Measurements from ENCODE around the gene CTU2. TPM values are rescaled to one million over a fixed set of nuclear protein-coding genes. Genes with fewer than 3 reads are reported as not detected.
A peak's percentile ranks its signal among the peaks of the same experiment; 100 is the strongest.

The CTU2 gene
- polyA plus RNA-seq, 1 experiment = 6.5 TPM

DNA sequence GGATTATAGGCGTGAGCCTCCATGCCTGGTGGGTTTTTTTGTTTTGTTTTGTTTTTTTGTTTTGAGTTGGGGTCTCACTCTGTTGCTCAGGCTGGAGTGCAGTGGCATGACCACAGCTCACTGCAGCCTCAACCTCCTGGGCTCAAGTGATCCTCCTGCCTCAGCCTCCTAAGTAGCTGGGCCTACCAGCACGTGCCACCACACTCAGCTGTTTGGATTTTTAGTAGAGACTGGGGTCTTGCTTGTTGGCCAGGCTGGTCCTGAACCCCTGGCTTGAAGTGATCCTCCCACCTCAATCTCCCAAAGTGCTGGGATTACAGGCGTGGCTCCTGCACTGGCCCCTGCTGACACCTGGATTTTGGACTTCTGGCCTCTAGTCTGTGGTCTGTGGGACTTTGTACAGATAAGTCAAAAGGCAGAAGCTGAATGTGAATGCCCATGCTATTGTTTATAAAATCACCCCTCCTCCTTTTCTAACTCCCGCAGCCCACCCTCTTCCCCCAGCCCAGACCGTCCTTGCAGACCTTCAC lies 25.7 kb upstream of the CTU2 start:
- ChIA-PET CTCF (interaction anchor here (0.6 kb wide), 2 partner anchors 9 to 59 kb away, joined by 3 to 4 read pairs; no protein-coding TSS in a partner anchor), POLR2A (interaction anchor here (0.7 kb wide), 1 partner anchor 18 kb away, joined by 10 read pairs; the partner anchor contains the start of gene MVD)
- H3K27me3 ChIP-seq (ENCODE audit: control insufficient read depth, insufficient read depth, low read length) = peaks cover 6% of the 10 kb centered on the region
- H3K27ac ChIP-seq (ENCODE audit: low read depth, low read length) = no peak overlapping the region
- H3K9me3 ChIP-seq (ENCODE audit: control insufficient read depth, insufficient read depth, low read length) = no peaks in the 10 kb centered on the region; the same call in 1 of the 2 replicates
- TF ChIP-seq, protein P1, sequence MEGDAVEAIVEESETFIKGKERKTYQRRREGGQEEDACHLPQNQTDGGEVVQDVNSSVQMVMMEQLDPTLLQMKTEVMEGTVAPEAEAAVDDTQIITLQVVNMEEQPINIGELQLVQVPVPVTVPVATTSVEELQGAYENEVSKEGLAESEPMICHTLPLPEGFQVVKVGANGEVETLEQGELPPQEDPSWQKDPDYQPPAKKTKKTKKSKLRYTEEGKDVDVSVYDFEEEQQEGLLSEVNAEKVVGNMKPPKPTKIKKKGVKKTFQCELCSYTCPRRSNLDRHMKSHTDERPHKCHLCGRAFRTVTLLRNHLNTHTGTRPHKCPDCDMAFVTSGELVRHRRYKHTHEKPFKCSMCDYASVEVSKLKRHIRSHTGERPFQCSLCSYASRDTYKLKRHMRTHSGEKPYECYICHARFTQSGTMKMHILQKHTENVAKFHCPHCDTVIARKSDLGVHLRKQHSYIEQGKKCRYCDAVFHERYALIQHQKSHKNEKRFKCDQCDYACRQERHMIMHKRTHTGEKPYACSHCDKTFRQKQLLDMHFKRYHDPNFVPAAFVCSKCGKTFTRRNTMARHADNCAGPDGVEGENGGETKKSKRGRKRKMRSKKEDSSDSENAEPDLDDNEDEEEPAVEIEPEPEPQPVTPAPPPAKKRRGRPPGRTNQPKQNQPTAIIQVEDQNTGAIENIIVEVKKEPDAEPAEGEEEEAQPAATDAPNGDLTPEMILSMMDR (IDR thresholded peaks at IDR 0.05; ENCODE audit: low read depth, low read length) = no peak
- no peak overlapping the region for H3K4me3 ChIP-seq (ENCODE audit: low read depth, low read length)
- no peak for DNase-seq (ENCODE audit: low read depth, low spot score)

DNA sequence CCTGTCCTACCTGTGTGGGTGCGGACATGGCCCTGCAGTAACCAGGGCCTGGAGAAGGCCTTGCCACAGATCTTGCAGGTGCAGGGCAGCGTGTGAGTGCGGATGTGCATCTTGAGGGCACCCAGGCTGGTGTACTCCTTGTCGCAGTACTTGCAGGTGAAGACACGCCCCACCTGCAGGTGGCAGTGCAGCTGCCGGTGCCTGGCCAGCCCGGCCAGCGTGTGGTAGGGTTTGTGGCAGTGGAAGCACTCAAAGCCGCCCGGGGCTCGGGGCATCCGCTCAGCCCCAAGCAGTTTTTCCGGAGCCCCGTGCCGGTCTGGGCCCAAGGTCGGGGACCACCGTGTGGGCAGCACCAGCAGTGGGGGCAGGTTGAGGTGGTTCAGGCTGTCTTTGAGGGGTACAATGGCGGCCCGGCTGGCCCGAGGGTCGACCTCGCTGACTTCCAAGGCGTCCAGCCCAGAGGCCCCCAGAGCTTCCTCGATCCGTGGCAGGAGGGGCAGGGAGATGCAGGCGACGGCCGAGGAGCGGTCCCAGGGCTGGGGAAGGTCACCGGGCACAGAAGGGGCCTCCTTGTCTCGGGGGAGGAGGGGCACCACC lies 25.1 kb upstream of the CTU2 start:
- no peaks in the 10 kb centered on the region; the same call in 1 of the 2 replicates for H3K9me3 ChIP-seq (ENCODE audit: control insufficient read depth, insufficient read depth, low read length)
- DNase-seq (ENCODE audit: low read depth, low spot score) = no peak
- ChIA-PET POLR2A (interaction anchor here (0.8 kb wide), 1 partner anchor 18 kb away, joined by 3 read pairs; the partner anchor contains the start of gene MVD), CTCF (no interaction called here)
- no peak overlapping the region for H3K4me3 ChIP-seq (ENCODE audit: low read depth, low read length)
- no peak overlapping the region for H3K27ac ChIP-seq (ENCODE audit: low read depth, low read length)
- H3K27me3 ChIP-seq (ENCODE audit: control insufficient read depth, insufficient read depth, low read length) = peaks cover 8% of the 10 kb centered on the region
- TF ChIP-seq, protein P1 (IDR thresholded peaks at IDR 0.05; ENCODE audit: low read depth, low read length) = peak; percentile 11; the same call in 1 of the 2 replicates

DNA sequence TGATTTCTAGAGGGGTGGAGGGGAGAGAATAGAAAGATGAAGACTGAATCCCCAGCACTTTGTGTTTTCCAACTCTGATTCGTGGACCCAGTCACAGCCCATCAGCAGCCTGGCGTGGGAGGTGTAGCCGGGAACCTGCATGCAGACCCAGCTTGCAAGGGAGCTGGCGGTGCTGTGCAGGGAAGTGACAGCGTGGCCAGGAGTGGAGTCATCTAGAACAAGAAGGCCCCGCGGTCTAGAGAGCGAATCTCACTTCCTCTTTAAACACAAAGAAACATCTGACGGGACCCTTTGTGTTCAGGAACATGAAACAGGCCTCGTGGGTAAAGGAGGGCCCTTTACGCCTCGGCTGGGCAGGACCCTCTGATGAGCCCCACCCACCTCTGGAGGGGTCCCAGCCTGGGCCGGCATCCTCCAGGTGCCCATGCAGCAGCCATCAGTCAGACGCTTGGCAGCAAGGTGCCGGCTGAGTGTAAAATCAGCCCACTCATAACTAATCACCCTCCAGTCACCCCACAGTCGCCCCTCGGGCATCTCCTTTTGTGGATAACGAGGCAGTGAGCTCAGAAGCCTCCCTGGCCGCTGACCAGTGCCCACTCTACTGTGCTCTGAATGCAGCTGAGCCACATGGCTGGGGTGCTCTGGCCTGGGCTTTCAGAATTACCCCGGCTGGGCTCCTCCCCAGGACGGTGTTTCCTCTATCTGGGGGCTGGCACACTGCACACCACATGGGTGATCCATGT lies 24.4 kb upstream of the CTU2 start:
- Histone ChIP-seq H3K27ac (ENCODE audit: low read depth, low read length) (no peak overlapping the region), H3K9me3 (ENCODE audit: control insufficient read depth, insufficient read depth, low read length) (no peaks in the 10 kb centered on the region; the same call in 1 of the 2 replicates), H3K4me3 (ENCODE audit: low read depth, low read length) (no peak overlapping the region), H3K27me3 (ENCODE audit: control insufficient read depth, insufficient read depth, low read length) (peaks cover 8% of the 10 kb centered on the region)
- TF ChIP-seq, protein P1 (IDR thresholded peaks at IDR 0.05; ENCODE audit: low read depth, low read length) = no peak
- no peak for DNase-seq (ENCODE audit: low read depth, low spot score)
- ChIA-PET POLR2A (interaction anchor here (0.8 kb wide), 1 partner anchor 19 kb away, joined by 3 read pairs; the partner anchor contains the start of gene MVD), CTCF (no interaction called here)

DNA sequence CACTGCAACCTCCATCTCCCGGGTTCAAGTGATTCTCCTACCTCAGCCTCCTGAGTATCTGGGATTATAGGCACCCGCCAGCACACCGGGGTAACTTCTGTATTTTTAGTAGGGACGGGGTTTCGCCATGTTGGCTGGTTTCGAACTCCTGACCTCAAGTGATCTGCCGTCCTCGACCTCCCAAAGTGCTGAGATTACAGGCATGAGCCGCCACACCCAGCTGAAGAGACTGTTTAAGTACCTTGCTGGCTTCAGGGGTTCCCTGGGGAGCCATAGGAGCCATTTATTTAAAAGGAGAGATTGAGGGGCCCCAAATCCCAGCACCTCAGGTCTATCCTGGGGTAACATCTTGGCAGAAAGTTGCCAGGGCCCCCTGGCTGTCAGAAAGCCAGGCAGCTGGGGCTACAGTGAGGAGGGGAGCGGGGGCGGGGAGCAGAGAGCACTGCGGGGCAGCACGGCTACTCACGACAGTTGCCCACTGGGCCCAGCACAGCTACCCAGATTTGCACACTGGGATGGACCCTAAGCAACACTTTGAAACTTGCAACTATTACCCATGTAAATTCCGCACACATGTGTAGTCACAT lies 21.6 kb upstream of the CTU2 start:
- ChIA-PET POLR2A (interaction anchor here (1.0 kb wide), 1 partner anchor 115 kb away, joined by 3 read pairs; no protein-coding TSS in a partner anchor), CTCF (interaction anchor here (1.1 kb wide), 2 partner anchors 10 to 21 kb away, joined by 3 read pairs; partner anchors contain the start of gene MVD)
- H3K9me3 ChIP-seq (ENCODE audit: control insufficient read depth, insufficient read depth, low read length) = no peaks in the 10 kb centered on the region; the same call in 1 of the 2 replicates
- no peak overlapping the region for H3K4me3 ChIP-seq (ENCODE audit: low read depth, low read length)
- no peak for DNase-seq (ENCODE audit: low read depth, low spot score)
- H3K27me3 ChIP-seq (ENCODE audit: control insufficient read depth, insufficient read depth, low read length) = peaks cover 23% of the 10 kb centered on the region
- TF ChIP-seq, protein P1 (IDR thresholded peaks at IDR 0.05; ENCODE audit: low read depth, low read length) = no peak
- H3K27ac ChIP-seq (ENCODE audit: low read depth, low read length) = no peak overlapping the region
